GM18526 (cell line): Measurements from ENCODE around the gene ZNF554.

Experiments used
- POLR2A ChIP-seq: IDR thresholded peaks from 3 replicates; pipeline ENCODE4 v1.6.1; 2011; ENCODE audit not compliant: insufficient read length; ENCODE audit errors: extremely low read depth

Gene ZNF554

DNA sequence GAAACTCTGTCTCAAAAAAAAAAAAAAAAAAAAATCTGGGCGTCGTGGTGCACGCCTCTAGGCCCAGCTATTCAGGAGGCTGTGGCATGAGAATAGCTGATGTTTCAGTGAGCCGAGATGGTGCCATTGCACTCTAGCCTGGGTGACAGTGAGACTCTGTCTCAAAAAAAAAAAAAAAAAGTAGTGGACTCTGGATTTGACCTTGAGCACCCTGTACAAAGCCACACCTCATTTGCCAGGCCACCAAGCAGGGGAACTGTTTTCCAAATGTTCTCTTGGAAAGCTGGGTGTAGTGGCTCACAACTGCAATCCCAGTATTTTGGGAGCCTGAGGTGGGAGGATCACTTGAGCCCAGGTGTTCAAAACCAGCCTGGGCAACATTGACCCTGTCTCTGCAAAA is 17.8 kb downstream of the ZNF554 start:
- TF ChIP-seq POLR2A: no peak

DNA sequence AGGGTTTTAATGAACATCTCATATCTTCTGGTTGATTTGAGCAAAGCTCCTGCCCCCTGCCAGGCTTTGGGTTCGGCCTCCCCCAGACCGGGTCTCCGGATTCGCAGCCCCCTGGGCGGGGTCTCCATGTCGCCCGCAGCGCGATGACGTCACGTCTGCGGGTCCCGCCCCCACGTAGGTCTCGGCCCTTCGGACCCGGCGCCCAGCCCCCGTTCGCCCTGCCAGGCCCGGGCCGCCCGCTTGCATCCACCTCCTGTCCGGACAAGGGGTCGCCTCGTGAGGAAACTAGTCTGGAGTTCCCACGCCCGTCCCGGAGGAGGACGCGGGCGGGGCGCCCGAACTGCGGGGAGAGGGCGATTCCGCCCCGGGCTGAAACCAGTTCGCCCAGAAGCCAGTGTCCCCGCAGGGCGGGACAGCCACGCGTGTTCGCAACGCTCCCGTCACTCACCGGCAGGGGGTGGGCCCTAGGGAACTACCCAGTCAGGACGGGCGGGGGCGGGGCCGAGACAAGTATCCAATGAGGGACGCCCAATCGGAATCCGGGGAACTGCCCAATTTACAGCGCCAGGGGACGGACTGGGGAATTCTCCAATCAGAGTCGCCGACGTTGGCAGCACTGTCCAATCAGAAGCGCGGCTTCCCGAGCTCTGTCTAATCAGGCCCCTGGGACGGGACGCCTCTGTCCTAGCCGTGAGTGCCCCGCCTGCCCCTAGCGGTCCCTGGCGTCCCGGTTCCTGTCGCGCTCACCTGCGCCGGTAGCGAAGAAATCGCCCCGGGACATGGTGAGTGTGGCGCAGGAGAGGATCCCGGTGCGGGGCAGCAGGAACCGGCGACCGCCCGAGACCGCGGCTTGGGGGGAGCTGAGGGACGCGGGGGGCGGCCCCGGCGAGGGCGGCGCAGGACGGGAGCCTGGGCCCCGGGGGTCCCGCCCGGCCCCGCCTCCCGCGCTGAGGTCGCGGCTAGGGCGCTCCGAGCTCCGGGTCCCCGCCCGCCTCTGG is 21.4 kb downstream of the ZNF554 start, which contains the start of gene ZNF555:
Gene ZNF555, plus strand, starts transcription at position 682 of the 998 bp plus-strand sequence. Its CDS starts 98 bp downstream, at position 780.
- TF ChIP-seq POLR2A: peak; percentile 45

GRCh38 chr19:2841855-2842574 is 22.3 kb downstream of the ZNF554 start:
- TF ChIP-seq POLR2A: no peak

DNA sequence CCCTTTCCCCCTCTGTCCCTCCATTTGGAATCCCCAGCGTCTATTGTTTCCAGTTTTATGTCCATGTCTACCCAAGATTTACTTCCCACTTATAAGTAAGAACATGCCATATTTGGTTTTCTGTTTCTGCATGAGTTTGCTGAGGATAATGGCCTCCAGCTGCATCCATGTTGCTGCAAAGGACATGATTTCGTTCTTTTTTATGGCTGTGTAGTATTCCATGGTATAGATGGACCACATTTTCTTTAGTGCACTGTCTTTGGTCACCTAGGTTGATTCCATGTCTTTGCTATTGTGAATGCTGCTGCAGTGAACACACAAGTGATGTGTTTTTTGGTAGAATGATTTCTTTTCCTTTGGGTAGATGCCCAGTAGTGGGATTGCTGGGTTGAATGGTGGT is 25.4 kb downstream of the ZNF554 start:
- no peak for TF ChIP-seq POLR2A

GRCh38 chr19:2846180-2846894 is 26.7 kb downstream of the ZNF554 start:
- no peak for TF ChIP-seq POLR2A

GRCh38 chr19:2847507-2847906 is 27.8 kb downstream of the ZNF554 start:
- no peak for TF ChIP-seq POLR2A

DNA sequence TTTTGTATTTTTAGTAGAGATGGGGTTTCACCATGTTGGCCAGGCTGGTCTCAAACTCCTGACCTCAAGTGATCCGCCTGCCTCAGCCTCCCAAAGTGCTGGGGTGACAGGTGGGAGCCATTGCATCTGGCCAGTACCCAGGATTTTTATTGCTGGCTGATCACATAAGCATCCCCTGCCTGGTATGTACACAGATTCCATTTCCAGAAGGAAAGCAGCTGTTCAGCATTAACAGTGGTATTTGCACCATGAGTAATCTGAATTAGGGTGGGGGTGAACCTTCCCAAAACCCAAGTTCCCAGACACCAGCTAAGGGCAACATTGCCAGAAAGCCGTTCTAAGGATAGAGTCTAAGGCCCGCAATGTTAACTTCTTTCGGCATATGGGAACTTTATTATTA is 28.9 kb downstream of the ZNF554 start:
- no peak for TF ChIP-seq POLR2A

- no peak for TF ChIP-seq POLR2A
Observed at GRCh38 chr19:2850256-2850925, 30.7 kb downstream of the ZNF554 start.

DNA sequence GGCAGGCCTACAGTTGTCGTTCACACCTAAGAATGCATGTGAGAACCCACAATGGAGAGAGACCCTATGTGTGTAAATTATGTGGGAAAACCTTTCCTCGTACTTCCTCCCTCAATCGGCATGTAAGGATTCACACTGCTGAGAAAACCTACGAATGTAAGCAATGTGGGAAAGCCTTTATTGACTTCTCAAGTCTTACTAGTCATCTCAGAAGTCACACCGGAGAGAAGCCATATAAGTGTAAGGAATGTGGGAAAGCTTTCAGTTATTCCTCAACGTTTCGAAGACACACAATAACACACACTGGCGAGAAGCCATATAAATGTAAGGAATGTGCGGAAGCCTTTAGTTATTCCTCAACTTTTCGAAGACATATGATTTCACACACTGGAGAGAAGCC is 32.9 kb downstream of the ZNF554 start:
- TF ChIP-seq POLR2A: no peak

GRCh38 chr19:2853015-2853606 is 33.4 kb downstream of the ZNF554 start:
- no peak for TF ChIP-seq POLR2A

- TF ChIP-seq POLR2A: no peak
Observed at GRCh38 chr19:2854849-2855248, 35.2 kb downstream of the ZNF554 start.

DNA sequence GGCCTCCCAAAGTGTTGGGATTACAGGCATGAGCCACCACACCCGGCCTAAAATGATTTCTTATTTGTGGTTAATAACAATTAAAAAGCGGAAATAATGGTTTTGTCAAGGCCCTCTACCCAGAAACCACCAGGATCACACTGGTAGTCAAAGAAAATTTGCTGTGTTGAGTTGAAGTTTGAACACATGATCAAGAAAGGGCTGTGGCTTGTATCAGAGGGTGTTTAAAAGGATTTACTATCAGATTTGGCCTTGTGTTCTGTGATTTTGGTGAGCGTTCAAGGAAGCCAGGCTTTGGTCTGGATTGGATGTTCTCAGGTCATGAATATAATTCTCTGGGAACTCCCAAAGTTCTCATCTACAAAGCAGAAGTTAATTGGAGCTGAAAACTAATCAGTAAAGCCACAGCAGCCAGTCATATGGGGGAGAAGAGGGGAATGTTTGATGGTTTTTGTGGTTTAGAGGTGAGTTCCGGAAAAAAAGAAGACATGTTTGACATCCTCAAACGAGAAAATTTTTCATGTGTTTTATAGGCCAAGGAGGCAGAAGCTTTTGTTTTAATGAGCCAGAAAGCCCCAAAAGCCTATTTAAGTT is 36.9 kb downstream of the ZNF554 start:
- TF ChIP-seq POLR2A: no peak

DNA sequence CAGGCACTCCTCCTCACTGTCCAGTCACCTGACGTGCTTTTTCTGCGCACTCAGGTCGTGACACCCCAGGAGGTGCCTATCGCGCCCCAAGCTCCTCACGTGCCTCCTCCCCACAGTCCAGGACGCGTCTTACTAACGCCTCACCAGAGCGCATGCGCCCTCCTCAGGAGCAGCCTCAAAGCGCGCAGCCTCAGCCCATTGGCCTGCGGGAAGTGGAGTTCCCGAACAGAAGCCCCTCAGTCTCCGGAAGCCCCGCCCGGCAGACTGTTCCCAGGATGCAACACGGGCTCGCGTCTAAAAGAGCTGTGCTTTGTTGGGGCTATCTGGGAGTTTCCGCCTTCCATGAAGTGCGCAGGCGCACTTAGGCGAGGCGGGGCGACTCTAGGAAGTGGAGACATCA is 39.2 kb downstream of the ZNF554 start:
- TF ChIP-seq POLR2A: no peak

DNA sequence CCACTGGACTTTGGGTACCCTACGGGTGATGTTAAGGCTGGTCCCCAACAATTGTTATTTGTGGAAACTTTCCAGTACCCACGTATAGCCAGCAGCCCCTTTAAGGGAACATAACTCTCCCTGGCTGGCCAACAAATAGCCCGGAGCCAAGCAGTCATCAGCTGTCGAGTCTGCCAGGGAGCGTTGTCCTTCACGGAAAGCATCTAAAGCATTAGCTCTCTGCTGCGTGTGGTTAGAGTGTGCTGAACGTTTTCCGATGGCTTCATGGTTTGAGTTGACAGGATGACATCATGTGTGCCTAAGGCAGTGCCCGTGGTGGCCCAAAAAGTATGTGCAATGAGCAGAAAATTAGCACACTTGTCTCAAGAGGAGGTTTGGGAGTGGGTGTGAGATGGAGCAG is 44.1 kb downstream of the ZNF554 start:
- TF ChIP-seq POLR2A: no peak
